HG02870 (cell line): ENCODE results near the gene TEX22.
A peak's percentile ranks its signal among the peaks of the same experiment; 100 is the strongest.

Source experiments
- ATAC-seq: cut with Tn5 transposase; IDR thresholded peaks from one replicate; pipeline ENCODE4 v1.9.1; 2021; ENCODE audit warnings: mild to moderate bottlenecking, moderate library complexity; ENCODE audit not compliant: unreplicated experiment

TEX22 gene

DNA sequence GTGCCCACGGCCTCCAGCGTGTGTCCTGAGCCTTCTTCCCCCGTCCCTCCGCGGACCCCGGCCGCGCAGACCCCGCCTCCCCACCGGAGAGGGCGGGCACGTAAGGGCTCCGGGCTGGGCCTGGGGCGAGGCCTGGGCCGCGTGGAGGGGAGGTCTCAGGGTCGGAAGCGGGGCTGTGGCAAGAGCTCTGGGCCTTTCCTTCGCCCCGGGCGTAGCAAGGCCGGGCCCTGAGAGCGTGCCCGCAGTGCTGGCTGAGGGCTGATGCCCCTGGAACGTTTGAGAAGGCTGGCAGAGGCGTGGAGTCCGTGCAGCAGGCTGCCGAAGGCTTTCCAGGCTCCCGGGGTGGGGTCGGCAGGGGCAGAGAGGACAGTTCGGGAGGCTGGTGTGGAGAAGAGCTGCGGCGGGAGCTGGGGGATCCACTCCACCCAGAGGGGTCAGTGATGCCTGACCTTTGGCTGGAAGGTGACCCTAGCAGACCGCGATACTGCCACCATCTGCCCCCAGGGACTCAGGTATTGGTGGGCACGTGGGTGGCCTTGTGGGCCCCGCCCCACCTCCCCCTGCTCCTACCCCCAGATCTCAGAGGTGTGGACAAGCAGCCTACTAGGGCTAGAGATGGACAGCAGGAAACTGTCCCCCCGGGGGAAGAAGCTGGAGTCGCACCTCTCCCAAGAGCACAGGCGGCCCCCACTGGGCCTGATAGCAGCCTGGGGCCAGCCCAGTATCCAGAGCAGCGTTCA lies 558 bp downstream of the TEX22 start:
- peak; percentile 36 for ATAC-seq

DNA sequence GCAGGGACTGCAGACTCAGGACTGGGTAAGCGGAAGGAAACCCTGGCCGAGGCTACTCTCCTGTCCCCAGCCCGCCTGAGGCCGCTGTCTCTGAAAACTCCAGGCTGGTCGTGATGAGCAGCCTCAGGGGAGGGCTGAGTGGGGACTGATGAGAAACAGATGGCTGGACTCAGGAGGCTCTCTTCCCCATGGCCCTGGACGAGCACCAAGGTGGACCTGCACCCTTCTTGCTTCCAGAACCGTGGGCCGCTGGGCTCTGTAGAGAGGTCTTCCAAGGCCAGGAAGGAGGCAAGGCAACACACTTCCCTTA lies 1.1 kb downstream of the TEX22 start:
- ATAC-seq = no peak

DNA sequence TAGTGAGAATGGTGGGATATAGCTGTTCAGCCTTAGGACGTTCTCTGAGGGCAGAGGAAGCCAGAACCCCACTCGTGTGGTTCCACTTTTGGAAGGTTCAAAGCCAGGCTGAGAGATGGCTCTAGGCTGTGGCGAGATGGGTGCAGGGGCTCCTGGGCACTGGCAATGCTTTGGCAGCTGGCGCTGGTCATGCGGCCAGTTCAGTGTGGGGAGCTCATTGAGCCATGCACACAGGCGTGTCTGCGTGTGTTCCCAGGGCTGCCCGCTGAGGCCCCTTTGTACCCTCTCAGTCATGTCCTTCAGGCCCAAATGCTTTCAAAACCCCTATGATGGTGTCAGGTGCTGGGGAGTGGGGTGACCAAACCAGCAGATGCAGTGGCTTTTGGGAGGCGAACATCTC lies 1.7 kb downstream of the TEX22 start:
- no peak for ATAC-seq

DNA sequence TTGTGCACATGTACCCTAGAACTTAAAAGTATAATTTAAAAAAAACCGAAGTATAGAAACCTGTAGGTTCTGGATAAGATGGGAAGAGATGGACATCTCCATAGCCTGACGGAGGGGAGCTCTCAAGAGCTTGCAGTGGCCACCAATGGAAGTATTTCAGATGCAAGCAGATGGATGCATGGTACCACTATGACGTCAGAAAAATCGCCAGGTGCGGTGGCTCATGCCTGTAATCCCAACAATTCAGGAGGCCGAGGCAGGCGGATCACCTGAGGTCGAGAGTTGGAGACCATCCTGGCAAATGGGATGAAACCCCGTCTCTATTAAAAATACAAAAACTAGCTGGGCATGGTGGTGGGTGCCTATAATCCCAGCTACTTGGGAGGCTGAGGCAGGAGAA lies 3.4 kb downstream of the TEX22 start:
- no peak for ATAC-seq

DNA sequence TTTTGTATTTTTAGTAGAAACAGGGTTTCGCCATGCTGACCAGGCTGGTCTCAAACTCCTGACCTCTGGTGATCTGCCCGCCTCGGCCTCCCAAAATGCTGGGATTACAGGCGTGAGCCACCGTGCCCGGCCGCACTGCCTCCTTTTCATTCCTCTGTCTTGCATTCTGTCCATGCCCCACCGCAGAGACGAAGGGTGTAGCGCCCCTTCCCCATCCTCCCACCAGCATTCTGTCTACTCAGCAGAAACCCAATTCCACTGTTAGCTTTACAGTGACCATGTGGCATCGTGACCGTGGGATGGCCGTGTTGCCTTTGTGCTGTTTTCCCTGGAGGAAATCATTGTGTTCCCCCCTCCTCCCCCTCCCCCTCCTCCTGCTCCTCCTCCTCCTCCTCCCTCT lies 10.3 kb downstream of the TEX22 start:
- ATAC-seq = no peak

DNA sequence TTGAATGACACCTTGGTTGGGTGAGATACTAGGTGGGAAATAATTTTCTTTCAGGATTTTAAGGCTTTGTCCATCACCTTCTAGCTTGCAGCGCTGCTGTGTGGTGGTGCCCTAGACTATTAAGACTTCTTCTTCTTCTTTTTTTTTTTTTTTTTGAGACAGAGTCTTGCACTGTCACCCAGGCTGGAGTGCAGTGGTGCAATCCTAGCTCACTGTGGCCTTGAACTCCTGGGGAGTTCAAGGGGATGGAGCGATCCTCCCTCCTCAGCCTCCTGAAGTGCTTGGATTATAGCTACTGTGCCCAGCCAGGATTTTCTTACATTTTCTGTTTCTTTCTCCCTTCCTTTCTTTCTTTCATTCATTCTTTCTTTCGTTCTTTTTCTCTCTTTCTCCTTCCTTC lies 11.0 kb downstream of the TEX22 start:
- no peak for ATAC-seq

DNA sequence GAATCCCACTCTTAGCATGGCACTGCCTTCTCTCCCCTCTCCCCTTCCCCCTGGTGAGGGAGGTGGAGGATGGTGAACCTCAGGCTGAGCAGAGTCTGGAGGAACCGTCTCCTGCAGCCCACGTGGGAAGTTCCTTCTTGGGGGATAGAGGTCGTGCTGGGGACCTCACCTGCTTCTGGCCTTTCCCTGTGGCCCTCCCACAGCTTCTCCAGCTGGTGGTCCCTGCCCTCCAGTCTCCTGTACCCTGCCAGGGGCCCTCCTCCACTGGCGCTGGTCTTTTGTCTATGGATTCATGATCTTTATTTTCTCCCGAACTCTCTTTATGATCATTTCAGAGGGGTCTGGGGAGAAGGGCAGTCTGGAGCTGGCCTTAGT lies 12.3 kb downstream of the TEX22 start:
- ATAC-seq = no peak

DNA sequence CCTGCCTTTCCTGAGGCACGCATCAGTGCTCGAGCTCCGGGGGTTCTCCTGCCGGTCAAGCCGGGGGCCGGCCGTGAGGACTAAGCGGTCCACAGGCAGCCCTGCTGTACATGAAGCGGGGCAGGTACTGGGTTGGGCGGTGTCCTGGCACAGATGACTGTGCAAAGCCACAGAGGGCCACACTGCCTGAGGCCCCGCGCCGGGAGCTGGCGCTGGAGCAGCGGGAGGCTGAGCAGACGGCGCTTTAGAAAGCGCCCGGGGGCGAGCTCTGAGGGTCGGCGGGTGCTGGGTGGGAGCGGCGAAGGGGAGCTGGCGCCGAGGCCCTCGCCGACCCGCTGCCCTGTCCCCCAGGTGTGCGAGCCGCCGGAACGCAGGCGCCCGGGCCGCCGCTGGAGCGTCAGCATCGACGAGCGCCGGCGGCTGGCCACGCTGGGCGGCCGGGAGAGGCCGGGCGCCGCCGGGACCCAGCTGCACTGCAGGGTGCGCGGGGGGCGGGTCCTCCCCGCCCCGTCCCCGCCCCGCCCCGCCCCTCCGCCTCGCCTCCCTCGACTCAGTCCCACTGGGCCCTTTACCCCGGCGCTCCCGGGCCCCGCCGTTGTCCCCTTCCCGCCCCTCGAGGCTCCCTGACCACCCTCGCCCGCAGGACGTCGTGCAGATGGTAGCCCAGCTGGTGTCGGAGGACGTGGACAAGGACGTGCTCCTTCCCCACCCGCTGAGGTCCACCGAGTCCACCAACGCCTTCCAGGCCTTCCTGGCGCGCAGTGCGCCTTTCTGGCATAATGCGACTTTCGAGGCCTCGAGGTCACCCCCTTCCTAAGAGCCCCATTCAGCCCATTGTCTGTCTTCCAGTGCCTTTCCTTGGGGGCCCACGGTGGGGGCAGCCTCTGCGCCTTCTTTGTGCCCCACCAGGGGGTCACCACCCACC lies 12.9 kb downstream of the TEX22 start:
- ATAC-seq = no peak

DNA sequence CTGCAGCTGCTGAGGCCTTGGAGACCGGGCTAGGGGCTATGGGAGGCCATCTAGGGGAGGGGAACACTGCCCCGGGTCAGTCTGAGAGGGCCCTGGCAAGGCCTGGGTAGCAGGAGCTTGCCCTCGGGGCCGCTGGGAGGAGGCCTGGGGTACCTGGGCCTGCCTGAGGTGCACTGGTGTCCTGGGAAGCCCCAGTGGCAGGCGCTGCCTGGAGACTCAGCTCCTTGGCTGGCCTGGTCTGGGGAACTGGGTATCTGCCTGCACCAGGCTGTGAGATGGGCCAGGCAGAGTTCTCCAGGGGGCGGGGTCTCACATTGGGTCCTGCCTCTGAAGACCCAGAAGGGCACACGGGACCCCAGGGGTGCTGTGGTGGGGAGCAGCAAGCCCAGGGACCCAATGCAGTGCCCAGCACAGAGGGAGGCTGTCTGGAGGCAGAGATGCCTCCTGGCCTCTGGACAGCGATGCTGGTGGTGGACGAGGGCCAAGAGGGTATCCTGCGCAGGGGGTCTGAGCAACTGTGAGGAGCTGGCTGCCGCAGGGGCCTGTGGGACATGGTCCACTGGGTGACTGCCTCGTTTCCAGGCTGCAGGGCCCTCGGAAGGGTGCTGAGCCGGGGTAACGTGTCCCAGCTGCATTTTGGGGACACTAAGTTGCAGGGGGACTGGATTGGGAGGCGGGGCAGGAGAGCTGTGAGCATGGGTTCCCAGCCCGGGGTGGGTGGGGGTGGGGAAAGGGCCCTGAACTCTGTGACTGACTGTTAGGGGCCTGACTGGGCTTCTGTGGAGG lies 13.8 kb downstream of the TEX22 start:
- no peak for ATAC-seq

DNA sequence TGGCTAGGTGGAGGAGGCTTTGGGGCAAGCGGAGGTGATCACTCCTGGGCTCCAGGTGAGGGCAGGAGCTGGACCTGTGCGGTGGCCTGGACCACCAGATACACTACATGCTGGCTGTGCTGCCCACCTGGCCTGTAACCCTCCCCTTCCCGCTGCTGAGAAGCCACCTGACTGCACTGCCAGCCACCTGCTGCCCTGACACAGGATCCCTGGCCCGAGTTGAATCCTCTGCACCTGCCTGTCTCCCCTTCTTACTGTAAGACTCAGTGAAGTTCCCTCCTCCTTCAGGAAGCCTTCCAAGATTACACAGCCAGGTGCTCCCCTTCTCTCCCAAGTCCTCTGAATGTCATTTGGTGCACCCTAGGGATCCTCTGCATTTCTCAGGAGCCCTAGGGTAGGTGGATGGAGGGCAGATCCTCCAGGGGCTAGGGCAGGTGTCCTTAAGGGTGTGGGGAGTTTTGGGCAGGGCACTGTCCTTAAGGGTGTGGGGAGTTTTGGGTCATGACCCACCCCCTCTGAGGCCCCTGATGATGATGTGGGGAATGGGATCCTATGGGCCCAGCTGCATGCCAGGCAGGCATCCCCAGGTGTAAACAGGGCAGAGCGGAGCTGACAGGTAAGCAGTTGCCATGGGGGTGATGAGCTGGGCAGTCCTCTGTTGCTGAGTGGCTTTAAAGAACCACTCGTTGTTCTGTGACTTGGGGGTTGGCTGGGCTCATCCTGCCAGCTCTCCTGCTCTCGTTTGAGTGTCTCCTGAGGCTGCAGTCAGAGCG lies 14.6 kb downstream of the TEX22 start:
- no peak for ATAC-seq

DNA sequence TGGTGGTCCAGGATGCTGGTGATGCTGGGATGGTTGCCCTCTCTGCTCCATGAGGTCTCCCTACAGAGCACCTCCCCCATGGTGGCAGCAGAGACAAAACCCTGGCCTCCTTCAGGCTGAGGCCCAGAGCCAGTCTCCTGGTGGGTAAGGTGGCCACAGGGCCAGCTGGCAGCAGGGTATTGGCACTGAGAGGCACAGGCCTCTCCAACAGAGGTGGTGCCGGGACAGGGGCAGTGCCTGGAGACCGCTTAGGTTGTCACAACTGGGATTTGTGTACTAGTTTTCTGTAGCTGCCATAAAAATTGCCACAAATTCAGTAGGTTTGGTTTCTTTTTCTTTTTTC lies 15.2 kb downstream of the TEX22 start:
- ATAC-seq = no peak

DNA sequence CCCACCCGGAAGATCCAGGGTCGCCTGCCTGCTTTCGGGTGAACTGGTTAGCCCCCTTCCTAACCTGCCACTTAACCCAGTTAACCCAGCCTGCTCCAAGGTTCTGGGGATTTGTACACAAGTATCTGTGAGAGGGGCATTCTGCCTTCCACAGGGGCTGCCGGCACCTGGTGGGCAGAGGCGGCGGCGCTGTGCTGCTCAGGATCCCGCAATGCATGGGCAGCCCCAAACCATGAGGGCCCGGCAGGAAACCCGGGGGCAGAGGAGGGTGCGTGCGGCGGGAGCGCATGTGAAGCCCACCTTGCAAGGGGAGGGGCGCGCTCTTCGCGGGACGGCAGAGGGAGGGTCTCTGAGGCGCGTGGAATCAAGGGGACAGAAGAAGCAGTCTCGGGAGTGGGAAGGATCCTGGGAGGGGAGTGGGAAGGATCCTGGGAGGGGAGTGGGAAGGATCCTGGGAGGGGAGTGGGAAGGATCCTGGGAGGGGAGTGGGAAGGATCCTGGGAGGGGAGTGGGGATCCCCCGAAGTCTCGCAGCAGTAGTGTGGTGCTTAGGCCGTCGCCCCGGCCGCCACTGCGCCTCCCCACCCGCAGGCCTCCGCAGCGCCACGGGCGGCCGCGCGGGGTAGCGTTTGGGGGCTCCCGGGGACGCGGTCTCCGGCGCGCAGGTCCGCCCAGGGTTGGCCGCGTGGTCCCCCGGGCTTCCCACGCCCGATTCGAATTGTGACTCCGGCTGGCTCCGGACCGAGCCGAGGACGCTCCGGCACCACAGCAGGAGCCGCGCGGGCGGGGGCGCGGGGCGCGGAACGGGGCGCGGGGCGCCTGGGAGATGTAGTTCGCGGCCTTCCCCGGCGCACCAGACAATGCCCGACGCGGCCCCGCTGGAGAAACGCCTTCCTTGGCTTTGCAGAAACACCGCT lies 16.4 kb downstream of the TEX22 start:
- ATAC-seq = no peak

DNA sequence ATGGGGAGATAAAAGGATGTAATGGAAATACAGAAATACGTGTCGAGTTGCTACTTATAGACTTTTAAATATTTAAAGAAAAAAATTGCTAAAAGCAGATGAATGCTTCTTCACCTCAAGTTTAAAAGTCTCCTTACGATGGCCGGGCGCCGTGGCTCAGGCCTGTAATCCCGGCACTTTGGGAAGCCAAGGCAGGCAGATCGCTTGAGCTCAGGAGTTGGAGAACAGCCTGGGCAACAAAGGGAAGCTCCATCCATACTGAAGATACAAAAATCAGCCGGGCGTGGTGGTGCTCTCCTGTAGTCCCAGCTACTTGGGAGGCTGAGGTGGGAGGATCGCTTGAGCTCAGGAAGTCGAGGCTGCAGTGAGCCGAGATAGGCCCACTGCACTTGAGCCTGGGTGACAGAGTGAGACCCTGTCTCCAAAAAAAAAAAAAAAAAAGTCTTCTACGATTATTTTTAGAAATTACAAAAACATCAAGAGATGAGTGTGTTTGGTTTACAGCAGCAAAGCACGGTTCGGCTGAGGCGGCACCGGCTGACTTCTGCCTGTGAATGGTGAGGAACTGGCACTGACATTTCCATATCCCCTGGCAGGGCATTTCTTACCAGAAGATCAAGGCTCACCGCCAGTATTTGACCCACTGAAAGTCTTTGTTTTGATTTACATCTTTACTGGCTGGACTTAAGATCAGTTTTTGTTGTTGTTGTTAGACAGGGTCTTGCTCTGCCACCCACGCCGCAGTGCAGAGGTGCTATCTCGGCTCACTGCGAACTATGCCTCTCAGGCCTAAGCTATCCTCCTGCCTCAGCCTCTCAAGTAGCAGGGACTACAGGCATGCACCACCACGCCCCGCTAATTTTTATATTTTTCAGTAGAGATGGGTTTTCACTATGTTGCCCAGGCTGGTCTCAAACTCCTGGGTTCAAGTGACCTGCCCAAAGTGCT lies 17.4 kb downstream of the TEX22 start:
- ATAC-seq = no peak

DNA sequence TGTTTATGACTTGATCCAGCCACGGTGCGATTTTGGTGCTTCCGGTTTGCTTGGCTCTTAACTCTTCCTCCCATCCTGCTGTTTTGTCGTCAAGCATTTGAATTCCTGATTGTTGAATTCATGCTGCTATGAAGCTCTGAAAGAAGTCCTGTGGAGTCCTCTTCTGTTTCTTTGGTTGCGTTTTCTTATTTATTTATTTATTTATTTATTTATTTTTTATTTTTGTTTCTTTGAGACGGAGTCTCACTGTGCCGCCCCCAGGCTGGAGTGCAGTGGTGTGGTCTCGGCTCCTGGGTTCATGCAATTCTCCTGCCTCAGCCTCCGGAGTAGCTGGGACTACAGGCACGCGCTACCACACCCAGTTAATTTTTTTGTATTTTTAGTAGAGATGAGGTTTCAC lies 18.3 kb downstream of the TEX22 start:
- no peak for ATAC-seq

DNA sequence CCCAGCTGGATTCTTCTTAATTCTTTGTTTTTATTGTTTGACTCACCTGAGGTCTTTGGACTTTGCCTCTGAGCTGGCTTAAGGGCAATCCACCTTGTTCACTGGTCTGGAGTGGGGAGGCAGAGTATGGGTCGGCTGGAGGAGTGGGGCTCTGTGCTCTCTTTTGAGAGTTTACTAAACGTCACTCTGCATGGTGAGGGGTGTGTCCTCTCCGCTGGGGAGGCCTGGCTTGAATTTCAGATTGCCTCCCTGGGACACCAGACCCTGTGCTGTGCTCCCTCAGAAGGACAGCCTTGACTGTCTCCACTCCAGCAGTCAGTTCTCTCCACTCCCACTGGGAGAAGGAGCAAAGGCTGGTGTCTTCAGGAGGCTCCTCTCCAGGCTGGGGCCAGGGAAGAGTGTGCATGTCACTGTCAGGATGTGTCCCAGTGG lies 19.4 kb downstream of the TEX22 start:
- no peak for ATAC-seq

DNA sequence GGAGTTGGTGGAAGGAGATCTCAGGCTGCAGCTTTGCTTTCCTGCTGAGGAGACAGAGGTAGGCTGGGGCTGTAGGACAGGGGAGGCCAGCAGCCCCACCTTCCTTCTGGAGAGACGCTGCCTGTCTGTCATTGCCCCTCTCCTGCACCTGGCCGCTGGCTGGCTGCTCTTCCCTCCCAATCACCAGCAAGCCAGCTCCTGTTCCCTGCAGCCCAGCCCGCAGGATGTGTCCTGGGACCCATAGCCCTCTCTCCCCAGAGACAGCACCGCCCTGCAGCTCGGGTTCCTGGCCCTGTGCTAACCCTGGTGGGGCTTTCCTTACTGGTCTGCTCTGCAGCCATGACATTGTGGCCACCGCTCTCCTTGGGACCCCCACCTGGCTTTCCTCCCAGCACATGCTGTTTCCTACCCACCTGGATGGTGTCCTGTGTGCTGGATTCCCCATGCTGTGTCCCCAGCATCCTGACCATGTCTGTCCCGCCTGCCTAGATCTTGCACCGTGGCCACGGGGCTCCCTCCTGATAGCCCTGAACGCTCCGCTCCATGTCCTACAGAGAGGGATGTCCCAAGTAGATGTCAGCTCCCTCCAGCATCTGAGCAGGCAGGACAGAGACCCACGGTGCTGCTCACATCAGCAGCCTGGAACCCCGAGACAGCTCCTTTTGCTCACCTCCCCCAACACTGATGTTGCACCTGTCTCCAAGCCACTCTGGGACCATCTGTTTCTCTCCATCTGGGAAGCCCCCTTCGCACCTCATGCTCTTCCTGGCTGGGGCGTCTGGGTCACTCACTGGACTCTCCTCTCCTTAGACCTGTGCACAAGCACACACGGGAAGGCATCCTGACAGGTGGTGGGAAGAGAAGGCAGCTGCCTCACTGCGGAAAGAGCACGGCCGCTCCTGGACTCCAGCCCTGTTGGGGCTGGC lies 20.2 kb downstream of the TEX22 start:
- no peak for ATAC-seq

DNA sequence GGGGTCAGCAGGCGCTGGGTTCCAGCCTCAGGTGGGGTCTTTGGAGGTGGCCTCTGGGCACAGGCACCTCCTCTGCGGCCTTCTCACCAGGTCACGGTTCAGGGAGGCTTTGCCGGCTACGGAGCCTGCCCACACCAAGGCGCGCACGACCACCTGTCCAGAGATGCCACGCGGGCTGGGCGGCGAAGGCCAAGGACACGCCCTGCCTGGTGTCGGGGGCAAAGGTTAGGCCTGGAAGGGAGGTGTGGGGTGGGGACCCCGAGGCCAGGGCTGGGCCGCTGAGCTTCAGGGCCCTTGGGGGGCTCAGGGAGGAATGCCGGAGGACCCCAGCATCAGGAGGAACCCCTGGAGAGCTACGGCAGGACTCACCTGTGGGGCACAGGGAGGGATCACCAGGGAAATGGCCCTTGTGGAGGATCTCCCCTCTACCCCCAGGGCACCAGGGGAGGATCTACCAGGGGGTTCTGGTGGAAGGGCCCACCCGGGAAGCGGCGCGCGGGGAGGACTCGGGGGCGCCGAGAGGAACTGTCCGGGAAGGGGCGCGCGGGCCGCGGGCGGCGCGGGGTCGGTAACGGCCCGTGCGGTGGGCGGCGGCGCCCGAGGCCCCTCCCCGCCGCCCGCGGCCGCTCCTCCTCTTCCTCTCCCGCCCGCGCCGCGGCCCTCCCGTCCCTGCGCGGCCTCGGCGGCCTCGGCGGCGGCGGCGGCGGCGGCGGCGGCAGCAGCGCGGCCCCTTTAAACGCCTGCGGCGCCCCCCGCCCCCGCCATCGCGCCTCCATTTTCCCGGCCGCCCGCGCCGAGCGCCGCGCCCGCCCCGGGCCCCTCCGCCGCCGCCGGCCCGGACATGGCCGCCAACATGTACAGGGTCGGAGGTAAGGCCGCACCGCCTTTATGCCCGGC lies 21.1 kb downstream of the TEX22 start, which contains the start of gene MTA1:
TSS of gene MTA1 (plus strand) at position 633 of the 897 bp plus-strand sequence. CDS start at position 842, 209 bp downstream.
- ATAC-seq = no peak
